Tibial nerve (tissue), 3 donors: ENCODE results near the gene PDHB.

Source experiments
- POLR2A ChIP-seq, 2 donors: fragments of 450-650 bp; IDR thresholded peaks; one replicate each; pipeline ENCODE4 v1.6.1; 2017; ENCODE audit warnings: antibody characterized with exemption in 2 of 2, mild to moderate bottlenecking in 2 of 2, moderate library complexity in 2 of 2
- TF ChIP-seq, protein P1 (sequence below), 5 experiments: fragments of 200-600 bp in 3 of 5; fragments of 450-650 bp in 2 of 5; sonication (generic) in 3 of 5; IDR thresholded peaks; one replicate each; pipeline ENCODE4 v1.5.1; 2016 to 2019; ENCODE audit warnings: antibody characterized with exemption in 5 of 5, mild to moderate bottlenecking in 3 of 5, moderate library complexity in 2 of 5

DNA sequence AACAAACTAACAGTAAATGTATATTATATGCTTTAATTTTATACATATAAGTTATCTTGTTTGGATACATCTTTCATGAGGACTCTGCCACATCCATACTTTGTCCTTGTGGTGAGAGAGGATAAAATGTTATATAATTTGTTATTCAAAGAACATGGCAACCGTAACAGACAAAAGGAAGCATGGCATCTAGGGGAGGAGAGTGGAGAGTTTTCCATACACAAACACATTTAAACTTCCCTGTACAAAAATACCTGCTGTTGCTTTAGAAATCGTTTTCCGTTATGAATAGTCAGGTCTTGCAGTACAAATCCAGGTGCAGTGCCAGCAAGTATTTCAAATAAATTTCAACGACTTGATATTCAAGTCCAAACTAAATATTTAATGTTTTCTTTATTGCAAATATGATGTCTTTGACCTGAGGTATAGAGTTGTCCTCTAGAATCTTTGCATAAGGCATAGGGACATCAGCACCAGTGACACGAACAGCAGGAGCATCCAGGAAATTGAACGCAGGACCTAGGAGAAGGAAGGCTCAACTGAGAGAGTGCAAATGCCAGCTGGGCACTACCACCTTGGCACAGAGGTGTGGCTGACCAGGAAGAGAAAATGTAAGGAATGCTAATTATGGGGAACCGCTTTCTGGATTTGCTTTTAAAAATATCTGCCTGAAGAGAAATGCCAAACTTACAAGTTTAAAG, 5.8 kb downstream of the PDHB start:
- TF ChIP-seq, protein P1, sequence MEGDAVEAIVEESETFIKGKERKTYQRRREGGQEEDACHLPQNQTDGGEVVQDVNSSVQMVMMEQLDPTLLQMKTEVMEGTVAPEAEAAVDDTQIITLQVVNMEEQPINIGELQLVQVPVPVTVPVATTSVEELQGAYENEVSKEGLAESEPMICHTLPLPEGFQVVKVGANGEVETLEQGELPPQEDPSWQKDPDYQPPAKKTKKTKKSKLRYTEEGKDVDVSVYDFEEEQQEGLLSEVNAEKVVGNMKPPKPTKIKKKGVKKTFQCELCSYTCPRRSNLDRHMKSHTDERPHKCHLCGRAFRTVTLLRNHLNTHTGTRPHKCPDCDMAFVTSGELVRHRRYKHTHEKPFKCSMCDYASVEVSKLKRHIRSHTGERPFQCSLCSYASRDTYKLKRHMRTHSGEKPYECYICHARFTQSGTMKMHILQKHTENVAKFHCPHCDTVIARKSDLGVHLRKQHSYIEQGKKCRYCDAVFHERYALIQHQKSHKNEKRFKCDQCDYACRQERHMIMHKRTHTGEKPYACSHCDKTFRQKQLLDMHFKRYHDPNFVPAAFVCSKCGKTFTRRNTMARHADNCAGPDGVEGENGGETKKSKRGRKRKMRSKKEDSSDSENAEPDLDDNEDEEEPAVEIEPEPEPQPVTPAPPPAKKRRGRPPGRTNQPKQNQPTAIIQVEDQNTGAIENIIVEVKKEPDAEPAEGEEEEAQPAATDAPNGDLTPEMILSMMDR (IDR thresholded peaks at IDR 0.05), result no peak
- TF ChIP-seq POLR2A (IDR thresholded peaks at IDR 0.05), result no peak
